Pulmonary artery endothelial cell (primary cell): ENCODE results near the gene DNASE1L2. TPM values are rescaled to one million over a fixed set of nuclear protein-coding genes. Genes with fewer than 3 reads are reported as not detected.

Source experiments
- DNase-seq: peaks from one replicate; pipeline ENCODE4 v3.0.0-alpha.2; 2011; ENCODE audit warnings: low read depth, low spot score
- total RNA-seq: library from RNA; depleted of rRNA; stranded (reverse); fragments of >200 nt; gene quantifications from 2 replicates; pipeline ENCODE4 v1.2.3, GENCODE V29; 2014

Gene DNASE1L2, protein sequence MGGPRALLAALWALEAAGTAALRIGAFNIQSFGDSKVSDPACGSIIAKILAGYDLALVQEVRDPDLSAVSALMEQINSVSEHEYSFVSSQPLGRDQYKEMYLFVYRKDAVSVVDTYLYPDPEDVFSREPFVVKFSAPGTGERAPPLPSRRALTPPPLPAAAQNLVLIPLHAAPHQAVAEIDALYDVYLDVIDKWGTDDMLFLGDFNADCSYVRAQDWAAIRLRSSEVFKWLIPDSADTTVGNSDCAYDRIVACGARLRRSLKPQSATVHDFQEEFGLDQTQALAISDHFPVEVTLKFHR
- total RNA-seq: 0.26 and 0.85 TPM in 2 replicates

DNA sequence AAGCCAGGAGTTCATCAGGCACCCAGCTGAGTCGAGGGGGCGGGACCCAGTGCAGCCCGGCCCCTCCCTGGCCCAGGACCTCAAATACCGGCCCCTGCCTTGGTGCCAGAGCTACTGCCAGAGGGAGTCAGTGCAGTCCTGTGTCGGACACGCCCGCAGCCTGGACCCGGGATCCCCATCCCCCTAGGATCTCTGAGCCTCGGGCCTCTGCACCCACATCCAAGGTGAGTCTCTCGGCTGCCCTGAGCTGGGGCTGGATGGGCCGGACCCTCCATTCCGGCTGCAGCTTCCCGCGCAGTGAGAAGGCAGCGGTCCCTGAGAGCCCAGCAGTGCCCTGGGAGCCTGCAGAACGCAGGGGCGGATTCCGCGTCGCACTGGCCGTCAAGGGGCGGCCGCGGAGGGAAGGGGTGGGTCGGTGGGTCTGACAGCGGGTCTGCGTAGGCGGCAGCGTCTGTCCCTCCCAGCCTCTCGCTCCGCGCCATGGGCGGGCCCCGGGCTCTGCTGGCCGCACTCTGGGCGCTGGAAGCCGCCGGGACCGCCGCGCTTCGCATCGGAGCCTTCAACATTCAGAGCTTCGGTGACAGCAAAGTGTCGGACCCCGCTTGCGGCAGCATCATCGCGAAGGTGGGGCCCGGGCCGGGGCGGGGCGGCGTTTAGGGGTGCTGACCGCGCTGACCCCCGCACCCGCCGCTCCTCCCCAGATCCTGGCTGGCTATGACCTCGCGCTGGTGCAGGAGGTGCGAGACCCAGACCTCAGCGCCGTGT is at the start of gene DNASE1L2:
Gene DNASE1L2 (plus strand): TSS at position 108 of the 765 bp plus-strand sequence. CDS start 373 bp downstream, at position 481.
- no peak for DNase-seq

DNA sequence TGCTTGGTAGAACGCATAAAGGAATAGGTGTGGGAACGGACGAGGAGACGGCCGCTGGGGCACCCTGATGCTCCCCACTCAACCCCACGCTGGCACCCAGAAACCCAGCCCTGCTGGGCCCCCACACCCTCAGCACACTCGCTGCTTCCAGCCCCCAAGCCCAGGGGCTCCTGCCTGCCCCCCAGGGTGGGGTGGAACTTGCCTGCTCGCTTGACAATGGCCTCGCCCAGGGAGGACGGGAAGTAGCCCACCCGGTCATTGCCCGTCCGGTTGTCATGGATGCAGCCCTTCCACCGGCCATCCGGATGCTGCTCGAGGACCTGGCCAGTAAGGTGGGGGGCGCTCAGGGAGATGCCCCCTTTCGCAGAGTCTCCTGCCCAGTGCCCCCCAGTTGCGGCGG is 49.7 kb upstream of the DNASE1L2 start:
- DNase-seq: no peak

GRCh38 chr16:2187212-2187611 is 49.0 kb upstream of the DNASE1L2 start:
- no peak for DNase-seq

GRCh38 chr16:2188395-2188794 is 47.8 kb upstream of the DNASE1L2 start:
- DNase-seq: no peak

DNA sequence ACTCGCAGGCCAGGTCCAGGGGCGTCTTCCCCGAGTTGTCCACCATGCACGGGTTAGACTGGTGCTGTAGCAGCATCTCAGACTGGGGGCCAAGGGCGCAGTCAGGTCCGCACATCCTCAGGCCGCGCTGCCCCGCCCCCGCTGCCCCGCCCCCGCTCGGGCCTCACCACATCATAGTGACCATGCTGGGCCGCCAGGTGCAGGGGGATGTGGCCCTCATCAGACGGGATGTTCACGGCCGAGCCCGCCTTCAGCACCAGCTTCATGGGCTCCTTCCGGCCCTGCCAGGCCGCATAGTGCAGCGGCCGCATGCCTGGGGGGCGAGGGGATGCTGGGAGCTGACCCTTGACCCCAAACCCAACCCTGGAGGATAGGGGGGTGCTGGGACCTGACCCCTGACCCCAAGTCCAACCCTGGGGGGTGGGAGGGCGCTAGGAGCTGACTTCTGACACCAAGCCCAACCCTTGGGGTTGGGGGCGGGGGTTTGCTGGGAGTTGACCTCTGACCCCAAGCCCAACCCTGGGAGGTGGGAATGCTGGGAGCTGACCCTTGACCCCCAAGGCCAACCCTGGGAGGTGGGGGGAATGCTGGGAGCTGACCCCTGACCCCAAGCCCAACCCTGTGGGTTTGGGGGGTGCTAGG is 46.9 kb upstream of the DNASE1L2 start:
- no peak for DNase-seq

DNA sequence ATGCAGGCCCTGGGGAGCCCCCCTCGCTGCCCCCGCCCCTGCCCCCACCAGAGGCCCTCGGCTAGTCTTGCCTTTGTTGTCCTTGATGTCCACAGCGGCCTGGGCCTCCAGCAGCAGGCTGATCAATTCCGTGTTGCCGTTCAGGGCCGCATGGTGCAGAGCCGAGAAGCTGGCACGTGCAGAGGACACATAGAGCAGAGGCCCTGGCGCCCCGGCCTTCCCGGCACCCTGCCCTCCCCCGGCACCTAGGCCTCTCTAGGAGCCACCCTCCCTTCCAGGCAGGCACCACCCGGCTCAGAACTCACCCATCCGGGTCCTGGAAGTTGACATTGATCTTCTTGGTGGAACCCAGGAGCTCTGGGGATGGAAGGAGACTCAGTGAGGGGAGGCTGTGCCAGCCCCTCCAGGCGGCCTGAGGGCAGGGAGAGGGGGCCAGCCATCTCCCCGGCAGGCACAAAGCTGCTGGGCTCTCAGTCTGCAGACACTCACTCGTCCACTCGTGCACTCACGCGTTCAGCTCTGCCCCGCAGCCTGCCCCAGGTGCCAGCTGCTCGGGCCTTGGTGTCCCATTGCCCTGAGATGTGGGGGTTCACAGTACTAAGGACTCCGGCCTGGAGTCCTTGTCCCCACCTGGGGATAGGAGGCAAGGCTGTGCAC is 46.1 kb upstream of the DNASE1L2 start:
- DNase-seq: no peak

DNA sequence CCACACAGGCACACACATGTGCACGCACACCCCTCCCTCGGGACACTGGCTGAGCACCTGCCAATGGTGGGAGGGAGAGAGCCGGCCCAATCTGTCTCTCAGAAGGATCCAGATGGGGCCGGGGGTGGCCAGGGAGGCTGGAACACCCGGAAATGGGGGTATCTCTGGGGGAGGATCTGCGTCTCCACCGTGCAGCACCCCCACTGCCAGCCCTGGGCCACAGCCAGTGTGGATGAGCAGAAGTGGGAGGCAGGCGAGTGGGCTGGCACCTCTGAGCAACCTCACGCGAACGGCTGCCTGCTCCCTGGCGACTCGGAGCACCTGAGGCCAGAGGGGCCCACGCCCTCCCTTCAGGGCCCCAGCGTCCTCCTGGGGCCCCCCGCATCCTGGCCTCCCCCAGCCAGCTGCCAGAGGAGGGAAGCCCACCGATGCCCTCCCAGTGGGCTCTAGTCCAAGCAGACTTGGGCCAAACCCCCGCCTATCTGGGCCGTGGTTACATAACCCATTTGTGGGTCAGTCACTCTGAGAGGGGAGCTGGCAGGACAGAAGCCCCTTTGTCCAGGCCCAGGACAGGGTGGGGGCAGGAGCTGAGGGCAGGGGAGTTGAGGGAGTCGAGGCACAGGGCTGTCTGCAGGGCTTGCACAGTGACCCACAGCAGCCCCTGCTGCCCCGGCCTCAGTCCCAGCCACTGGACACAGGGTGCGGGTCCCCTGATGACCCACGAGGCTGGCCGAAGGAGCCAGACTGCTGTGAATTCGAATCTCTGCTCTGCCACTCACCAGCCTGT is 45.4 kb upstream of the DNASE1L2 start:
- no peak for DNase-seq

- no peak for DNase-seq
Measured at GRCh38 chr16:2191446-2191706, 44.9 kb upstream of the DNASE1L2 start.

GRCh38 chr16:2194166-2194834 is 41.9 kb upstream of the DNASE1L2 start:
- no peak for DNase-seq

GRCh38 chr16:2194852-2195321 is 41.4 kb upstream of the DNASE1L2 start:
- no peak for DNase-seq

- DNase-seq: no peak
Measured at GRCh38 chr16:2195322-2196161, 40.7 kb upstream of the DNASE1L2 start.

DNA sequence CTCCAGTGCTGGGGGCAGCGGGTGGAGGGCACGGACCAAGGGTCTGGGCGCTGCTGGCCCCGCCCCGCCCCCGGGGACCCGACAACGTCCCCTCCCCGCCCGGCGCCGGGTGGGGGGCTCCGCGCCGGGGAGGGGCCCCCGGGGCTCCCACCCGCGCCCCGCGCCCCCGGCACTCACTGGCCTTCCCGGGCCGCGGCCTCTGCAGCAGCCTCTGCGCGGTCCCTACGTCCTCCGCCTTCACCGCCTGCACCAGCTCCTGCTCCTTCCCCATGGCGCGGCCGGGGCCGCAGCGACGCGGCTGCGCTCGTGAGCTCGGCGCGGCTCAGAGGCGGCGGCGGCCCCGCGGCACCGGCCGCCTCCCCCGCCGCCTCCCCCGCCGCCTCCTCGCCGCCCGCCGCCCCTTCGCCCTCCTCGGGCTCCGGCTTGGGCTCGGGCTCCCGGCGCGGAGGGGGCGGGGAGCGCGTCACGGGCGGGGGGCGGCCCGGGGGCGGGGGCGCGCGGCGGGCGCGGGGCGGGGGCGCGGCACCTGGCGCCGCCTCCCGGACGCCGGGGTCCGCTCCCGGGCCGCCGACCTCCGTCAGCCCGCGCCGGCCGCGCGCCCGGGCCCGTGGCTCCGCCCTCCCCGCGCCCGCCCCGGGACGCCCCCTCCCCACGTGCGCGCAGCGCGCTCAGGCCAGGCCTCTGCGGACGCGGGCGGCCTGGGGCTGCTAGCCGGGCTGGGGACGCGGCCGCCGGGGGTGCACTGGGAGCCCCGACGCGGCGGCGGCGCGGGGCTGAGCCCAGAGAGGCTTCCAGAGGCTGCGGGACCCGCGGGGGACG is 39.9 kb upstream of the DNASE1L2 start, which contains the start of gene CASKIN1:
Gene CASKIN1 (minus strand): TSS at position 444 of the 819 bp plus-strand sequence. CDS start 173 bp downstream, at position 271.
- DNase-seq: no peak

DNA sequence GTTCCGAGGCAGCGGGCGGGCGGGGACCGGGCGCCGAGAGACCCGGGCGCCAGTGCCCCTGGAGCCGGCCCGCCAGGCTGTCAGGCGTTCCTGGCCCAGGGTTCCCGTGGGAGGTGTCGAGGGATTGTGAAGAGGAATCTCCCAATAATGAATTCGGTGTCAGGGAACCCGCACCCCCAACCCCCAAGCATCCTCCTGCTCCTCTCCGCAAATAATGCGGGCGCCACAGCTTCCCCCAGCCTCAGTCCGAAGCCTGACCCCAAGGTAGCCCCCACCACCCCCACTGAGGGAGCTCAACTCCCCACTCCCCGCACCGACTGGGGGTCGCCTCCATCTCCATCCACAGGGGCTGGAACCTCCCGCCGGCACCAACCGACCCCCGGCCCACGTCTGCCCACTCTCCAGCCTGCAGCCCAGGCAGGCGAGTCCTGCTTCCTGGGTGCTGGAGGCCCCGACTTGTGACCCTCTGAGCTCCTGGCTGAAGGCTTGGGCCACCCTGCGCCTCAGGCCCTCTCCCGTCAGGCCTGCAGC is 39.2 kb upstream of the DNASE1L2 start:
- DNase-seq: no peak

DNA sequence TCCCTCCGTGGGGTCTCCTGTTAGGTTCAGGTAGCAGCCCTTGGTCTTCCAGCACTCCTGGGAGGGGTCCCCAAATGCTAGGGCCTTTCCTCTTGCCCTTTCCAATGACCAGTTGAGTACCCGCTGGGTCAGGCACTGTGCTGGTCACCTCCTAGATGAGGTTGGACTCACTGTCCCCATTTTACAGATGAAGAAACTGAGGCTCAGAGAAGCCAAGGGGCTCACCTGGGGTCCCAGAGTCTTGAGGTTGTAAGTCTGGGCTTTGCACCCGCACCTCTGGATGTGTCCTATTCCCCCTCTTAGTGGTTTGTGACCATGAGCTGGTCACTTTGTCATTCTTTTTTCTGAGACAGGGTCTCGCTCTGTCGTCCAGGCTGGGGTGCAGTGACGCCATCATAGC is 38.5 kb upstream of the DNASE1L2 start:
- no peak for DNase-seq

DNA sequence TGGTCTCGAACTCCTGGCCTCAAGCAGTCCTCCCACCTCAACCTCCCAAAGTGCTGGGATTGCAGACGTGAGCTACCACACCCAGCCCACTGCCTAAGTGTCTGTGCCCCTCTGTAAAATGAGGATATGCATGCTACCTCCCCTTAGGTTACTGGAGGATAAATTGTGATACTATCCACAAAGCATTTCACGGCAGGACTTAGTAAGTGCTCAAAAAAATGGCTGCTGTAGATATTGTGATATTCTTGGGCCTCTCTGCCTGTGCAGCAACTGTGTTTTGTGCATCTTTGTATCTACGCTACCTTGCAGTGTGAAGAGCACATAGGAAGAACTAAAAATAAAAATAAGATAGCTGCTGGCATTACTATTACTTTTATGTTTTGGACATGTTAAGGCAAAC is 38.0 kb upstream of the DNASE1L2 start:
- no peak for DNase-seq

DNA sequence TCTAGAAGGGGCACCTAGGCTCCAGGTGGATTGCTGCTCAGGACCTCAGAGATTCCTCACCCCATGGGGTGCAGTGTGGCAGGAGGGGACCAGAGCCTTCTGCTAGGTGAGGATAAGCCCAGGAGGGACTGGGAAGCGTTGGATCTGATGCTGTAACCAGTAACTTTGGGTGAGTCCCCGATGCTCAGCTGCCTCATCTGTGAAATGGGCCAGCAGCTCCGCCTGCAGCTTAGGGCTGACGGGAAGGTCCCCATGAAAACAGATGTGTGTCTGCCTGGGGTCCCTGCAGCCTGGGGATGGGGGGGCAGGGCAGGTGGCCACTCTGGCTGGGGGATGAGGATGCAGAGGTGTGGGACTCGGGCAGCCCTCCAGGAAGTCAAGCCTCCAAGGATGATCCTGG is 37.1 kb upstream of the DNASE1L2 start:
- no peak for DNase-seq

DNA sequence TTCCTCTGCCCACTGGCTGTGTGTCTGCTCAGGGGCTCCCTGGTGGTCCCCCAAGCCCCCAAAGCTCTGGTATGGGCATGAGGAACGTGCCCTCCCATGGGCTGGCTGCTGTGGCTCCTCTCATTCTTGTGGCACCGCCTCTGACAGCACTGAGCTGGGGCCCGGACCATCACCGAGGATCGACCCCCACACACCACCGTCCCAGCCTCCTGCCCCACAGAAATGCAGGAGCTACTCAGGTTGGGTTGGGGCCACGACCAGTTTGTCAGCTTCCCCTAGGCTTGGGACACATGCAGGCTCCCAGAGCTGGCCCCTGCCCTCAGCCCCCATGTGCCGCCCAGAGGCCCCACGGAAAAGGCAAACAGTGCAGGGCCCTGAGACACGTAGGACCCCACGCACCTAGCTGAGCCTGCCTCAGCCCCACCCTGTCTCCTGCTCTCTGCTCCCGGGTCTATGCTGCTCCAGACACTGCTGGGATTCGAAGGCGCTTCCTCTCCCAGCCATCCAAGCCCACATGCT is 36.6 kb upstream of the DNASE1L2 start:
- DNase-seq: no peak

GRCh38 chr16:2200313-2200712 is 35.9 kb upstream of the DNASE1L2 start:
- DNase-seq: no peak
